Measurements from ENCODE around the gene VSTM1.

DNA sequence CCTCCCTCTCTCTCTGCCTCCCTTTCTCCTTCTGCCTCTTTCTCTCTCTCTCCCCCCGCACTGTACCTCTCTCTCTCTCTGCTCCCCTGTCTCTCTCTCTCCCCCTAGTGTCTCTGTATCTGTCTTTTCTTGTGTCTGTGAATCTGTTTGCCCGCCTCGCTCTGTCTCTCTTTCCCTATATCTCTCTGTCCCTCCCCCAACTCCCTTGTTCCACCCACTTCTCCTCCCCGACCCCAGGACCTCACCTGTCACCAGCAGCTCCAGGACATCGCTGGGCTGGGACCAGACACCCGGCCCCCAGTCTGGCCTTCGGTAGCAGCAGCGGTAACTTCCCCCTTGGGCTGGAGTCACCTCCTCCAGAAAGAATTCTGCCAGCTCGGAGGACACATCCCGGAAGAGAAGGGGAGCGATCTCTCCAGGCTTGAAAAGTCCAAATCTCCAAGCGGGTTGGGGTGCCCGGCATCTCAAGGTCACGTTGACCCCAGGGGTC is 33.0 kb upstream of the VSTM1 start:
- TF ChIP-seq, protein P1, sequence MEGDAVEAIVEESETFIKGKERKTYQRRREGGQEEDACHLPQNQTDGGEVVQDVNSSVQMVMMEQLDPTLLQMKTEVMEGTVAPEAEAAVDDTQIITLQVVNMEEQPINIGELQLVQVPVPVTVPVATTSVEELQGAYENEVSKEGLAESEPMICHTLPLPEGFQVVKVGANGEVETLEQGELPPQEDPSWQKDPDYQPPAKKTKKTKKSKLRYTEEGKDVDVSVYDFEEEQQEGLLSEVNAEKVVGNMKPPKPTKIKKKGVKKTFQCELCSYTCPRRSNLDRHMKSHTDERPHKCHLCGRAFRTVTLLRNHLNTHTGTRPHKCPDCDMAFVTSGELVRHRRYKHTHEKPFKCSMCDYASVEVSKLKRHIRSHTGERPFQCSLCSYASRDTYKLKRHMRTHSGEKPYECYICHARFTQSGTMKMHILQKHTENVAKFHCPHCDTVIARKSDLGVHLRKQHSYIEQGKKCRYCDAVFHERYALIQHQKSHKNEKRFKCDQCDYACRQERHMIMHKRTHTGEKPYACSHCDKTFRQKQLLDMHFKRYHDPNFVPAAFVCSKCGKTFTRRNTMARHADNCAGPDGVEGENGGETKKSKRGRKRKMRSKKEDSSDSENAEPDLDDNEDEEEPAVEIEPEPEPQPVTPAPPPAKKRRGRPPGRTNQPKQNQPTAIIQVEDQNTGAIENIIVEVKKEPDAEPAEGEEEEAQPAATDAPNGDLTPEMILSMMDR (IDR thresholded peaks at IDR 0.05) = no peak
- TF ChIP-seq POLR2A (IDR thresholded peaks at IDR 0.05) = no peak
- no peak for TF ChIP-seq POLR2AphosphoS5 (IDR thresholded peaks at IDR 0.05)

Measured in upper lobe of left lung (tissue), 4 donors.